Osteoblast (primary cell): Measurements from ENCODE around the gene ACKR1. TPM values are rescaled to one million over a fixed set of nuclear protein-coding genes. Genes with fewer than 3 reads are reported as not detected.

Experiments used
- DNase-seq: peaks from one replicate; pipeline ENCODE4 v3.0.0; 2011; ENCODE audit warnings: low spot score, mixed read lengths; ENCODE audit not compliant: insufficient read length; ENCODE audit errors: missing footprints
- H2AFZ ChIP-seq: 2 replicates; pipeline ENCODE4 v1.6.0; 2011; ENCODE audit warnings: mild to moderate bottlenecking, low read length
- H3K27ac ChIP-seq: 2 replicates; pipeline ENCODE4 v1.5.1; 2011; ENCODE audit warnings: mild to moderate bottlenecking, low read depth, low read length, moderate library complexity
- H3K27me3 ChIP-seq: 2 replicates; pipeline ENCODE4 v1.6.0; 2012; ENCODE audit warnings: mild to moderate bottlenecking, control low read depth, inconsistent platforms, low read length, moderate library complexity; ENCODE audit not compliant: insufficient read depth
- H3K36me3 ChIP-seq: 2 replicates; pipeline ENCODE4 v1.5.1; 2011; ENCODE audit warnings: mild to moderate bottlenecking, low read length, control low read depth, moderate library complexity; ENCODE audit not compliant: insufficient read depth
- H3K4me1 ChIP-seq: 2 replicates; pipeline ENCODE4 v1.5.1; 2011; ENCODE audit warnings: mild to moderate bottlenecking, low read length, control low read depth, moderate library complexity; ENCODE audit not compliant: insufficient read depth
- H3K4me2 ChIP-seq: 2 replicates; pipeline ENCODE4 v1.6.0; 2011; ENCODE audit warnings: mild to moderate bottlenecking, low read length; ENCODE audit not compliant: insufficient read depth
- H3K4me3 ChIP-seq: fragments of 200-600 bp; sonication (generic); 3 replicates; pipeline ENCODE4 v1.5.1; 2012; ENCODE audit warnings: mild to moderate bottlenecking, low read length, inconsistent platforms; ENCODE audit not compliant: insufficient read depth
- H3K79me2 ChIP-seq: 2 replicates; pipeline ENCODE4 v1.6.0; 2012; ENCODE audit warnings: mild to moderate bottlenecking, low read length, control low read depth, inconsistent platforms; ENCODE audit not compliant: insufficient read depth
- H3K9me3 ChIP-seq: 2 replicates; pipeline ENCODE4 v1.5.1; 2011; ENCODE audit warnings: low read depth, low read length, control low read depth
- H4K20me1 ChIP-seq: 2 replicates; pipeline ENCODE4 v1.6.0; 2012; ENCODE audit warnings: mild to moderate bottlenecking, low read length, control low read depth; ENCODE audit not compliant: insufficient read depth
- CTCF ChIP-seq: IDR thresholded peaks from 2 replicates; pipeline ENCODE4 v1.5.1; 2011; ENCODE audit warnings: mild to moderate bottlenecking, low read depth, low read length, moderate library complexity; ENCODE audit errors: extremely low read depth
- total RNA-seq: library from RNA; depleted of rRNA; stranded (reverse); fragments of >200 nt; gene quantifications from 2 replicates; pipeline ENCODE4 v1.2.3, GENCODE V29; 2012

ACKR1 gene
- not detected in 2 replicates for total RNA-seq

GRCh38 chr1:159204161-159205141 lies at the start of gene ACKR1:
Gene ACKR1, plus strand, starts transcription at chr1:159204875. Its CDS starts 85 bp downstream, at chr1:159204960.
- no peaks in the 10 kb centered on the region for H3K79me2 ChIP-seq
- H2AFZ ChIP-seq, result no peak within 1 kb of the TSS
- no peak within 1 kb of the TSS for H3K4me3 ChIP-seq
- peaks cover 22% of the 10 kb centered on the region for H3K27me3 ChIP-seq
- H4K20me1 ChIP-seq, result no peaks in the 10 kb centered on the region
- no peak within 1 kb of the TSS for H3K27ac ChIP-seq
- H3K36me3 ChIP-seq, result no peaks in the 10 kb centered on the region
- no peaks in the 10 kb centered on the region for H3K9me3 ChIP-seq
- DNase-seq, result no peak
- TF ChIP-seq CTCF, result no peak
- no peak within 1 kb of the TSS for H3K4me2 ChIP-seq
- no peaks in the 10 kb centered on the region for H3K4me1 ChIP-seq

- Histone ChIP-seq H3K36me3 (no peaks in the 10 kb centered on the region), H3K4me3 (peak overlapping the region; percentile 24), H3K27me3 (peaks cover 3% of the 10 kb centered on the region), H3K27ac (peak overlapping the region; percentile 39), H2AFZ (no peak overlapping the region), H3K79me2 (no peaks in the 10 kb centered on the region), H4K20me1 (no peaks in the 10 kb centered on the region), H3K4me2 (peak overlapping the region; percentile 73), H3K9me3 (no peaks in the 10 kb centered on the region), H3K4me1 (peaks cover 8% of the 10 kb centered on the region)
- TF ChIP-seq CTCF, result peak; percentile 100
- peak; percentile 78 for DNase-seq
Observed at GRCh38 chr1:159161001-159161718, 43.5 kb upstream of the ACKR1 start.

GRCh38 chr1:159161719-159162026 lies 43.0 kb upstream of the ACKR1 start:
- Histone ChIP-seq H3K4me1 (peaks cover 8% of the 10 kb centered on the region), H3K27me3 (peaks cover 3% of the 10 kb centered on the region), H3K9me3 (no peaks in the 10 kb centered on the region), H2AFZ (no peak overlapping the region), H3K4me2 (peak overlapping the region; percentile 73), H3K36me3 (no peaks in the 10 kb centered on the region), H4K20me1 (no peaks in the 10 kb centered on the region), H3K4me3 (no peak overlapping the region), H3K27ac (no peak overlapping the region), H3K79me2 (no peaks in the 10 kb centered on the region)
- DNase-seq, result no peak
- TF ChIP-seq CTCF, result no peak
